Epithelial cell of esophagus (primary cell): ENCODE results near the gene BCS1L.

Experiments used
- DNase-seq: peaks from one replicate; pipeline ENCODE4 v3.0.0; 2010; ENCODE audit warnings: low read depth
- H3K4me3 ChIP-seq: 2 replicates; pipeline ENCODE4 v1.5.1; 2011; ENCODE audit warnings: mild to moderate bottlenecking, low read length, control low read depth
- TF ChIP-seq, protein P1 (sequence below): IDR thresholded peaks from 2 replicates; pipeline ENCODE4 v1.5.1; 2011; ENCODE audit warnings: low read depth, mild to moderate bottlenecking, low read length, control low read depth, inconsistent platforms; ENCODE audit not compliant: insufficient read depth; ENCODE audit errors: missing control alignments

Gene BCS1L

DNA sequence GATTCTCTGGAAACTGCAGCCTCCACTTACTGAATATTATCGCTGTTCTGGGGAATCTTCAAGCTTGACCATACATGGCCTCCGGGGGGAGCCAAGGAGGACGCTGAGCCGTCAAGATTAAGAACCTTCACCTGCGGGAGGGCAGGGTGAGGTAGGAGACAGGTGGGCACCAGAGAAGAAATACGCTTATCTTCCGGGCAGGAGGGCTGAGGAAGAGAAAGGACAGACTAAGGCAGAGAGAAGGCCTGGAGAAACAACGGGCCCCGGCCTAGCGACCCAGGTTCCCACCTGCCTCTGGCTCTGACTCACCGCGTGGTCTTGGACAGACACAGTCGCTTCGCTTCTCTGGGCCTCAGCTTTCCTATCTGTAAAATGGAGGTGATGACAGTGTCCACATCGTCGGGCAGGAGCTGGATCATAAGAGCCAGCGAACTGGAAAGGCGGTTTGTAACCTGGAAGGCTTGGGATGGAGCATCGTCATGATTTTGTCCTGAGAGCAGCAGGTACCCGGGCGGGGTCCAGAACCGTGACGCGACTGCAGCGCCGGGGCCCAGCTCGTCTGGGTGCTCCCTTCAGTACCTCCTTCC is 719 bp upstream of the BCS1L start:
- TF ChIP-seq, protein P1, sequence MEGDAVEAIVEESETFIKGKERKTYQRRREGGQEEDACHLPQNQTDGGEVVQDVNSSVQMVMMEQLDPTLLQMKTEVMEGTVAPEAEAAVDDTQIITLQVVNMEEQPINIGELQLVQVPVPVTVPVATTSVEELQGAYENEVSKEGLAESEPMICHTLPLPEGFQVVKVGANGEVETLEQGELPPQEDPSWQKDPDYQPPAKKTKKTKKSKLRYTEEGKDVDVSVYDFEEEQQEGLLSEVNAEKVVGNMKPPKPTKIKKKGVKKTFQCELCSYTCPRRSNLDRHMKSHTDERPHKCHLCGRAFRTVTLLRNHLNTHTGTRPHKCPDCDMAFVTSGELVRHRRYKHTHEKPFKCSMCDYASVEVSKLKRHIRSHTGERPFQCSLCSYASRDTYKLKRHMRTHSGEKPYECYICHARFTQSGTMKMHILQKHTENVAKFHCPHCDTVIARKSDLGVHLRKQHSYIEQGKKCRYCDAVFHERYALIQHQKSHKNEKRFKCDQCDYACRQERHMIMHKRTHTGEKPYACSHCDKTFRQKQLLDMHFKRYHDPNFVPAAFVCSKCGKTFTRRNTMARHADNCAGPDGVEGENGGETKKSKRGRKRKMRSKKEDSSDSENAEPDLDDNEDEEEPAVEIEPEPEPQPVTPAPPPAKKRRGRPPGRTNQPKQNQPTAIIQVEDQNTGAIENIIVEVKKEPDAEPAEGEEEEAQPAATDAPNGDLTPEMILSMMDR: peak; percentile 57
- DNase-seq: peak; percentile 76
- peak overlapping the region; percentile 94 for H3K4me3 ChIP-seq

DNA sequence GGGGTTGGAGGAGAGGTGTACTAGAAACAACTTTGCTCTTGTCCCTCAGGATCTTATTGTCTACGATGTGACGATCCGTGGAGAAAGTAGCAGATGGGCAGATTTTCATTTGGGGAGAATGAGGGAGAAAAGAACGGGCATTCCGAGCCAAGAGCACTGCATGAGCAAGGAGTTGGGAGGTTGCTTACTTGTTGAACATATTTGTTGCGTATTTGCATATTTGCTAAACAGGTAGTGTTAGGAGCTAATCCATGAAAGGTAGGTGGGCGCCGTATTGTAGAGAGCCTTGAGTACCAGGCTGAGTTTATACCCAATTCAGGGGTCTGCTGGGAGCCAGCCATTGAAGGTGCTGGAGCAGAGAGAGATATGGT is 490 bp downstream of the BCS1L start:
- peak; percentile 10 for DNase-seq
- H3K4me3 ChIP-seq: peak overlapping the region; percentile 94
- TF ChIP-seq, protein P1: no peak

DNA sequence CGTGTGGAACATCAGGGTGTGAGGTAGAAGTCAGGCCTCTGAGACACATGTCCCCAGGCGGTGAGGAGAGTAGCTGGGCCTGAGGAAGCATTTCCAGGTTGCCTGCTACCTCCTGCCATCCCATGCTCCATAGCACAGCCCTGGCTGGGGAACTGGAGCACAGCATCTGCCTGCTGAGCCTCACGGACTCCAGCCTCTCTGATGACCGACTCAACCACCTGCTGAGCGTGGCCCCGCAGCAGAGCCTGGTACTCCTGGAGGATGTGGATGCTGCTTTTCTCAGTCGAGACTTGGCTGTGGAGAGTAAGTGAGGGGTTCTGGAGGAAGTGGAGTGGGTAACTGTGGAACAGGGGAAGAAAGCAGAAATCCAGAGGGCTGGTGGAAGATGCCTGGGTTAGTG is 2.9 kb downstream of the BCS1L start:
- H3K4me3 ChIP-seq: no peak overlapping the region
- no peak for DNase-seq
- TF ChIP-seq, protein P1: no peak

DNA sequence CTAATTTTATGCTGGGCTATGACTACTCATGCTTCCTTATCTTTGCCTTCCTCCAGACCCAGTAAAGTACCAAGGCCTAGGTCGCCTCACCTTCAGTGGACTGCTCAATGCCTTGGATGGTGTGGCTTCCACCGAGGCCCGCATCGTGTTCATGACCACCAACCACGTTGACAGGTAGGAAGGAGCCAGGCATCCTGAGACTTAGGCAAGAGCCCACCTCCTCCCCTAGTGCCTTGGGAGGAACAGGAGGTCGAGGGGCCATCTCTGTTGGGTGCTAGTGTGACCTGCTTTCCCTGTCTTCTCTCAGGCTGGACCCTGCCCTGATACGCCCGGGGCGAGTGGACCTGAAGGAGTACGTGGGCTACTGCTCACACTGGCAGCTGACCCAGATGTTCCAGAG is 3.3 kb downstream of the BCS1L start:
- DNase-seq: no peak
- TF ChIP-seq, protein P1: no peak
- H3K4me3 ChIP-seq: no peak overlapping the region

DNA sequence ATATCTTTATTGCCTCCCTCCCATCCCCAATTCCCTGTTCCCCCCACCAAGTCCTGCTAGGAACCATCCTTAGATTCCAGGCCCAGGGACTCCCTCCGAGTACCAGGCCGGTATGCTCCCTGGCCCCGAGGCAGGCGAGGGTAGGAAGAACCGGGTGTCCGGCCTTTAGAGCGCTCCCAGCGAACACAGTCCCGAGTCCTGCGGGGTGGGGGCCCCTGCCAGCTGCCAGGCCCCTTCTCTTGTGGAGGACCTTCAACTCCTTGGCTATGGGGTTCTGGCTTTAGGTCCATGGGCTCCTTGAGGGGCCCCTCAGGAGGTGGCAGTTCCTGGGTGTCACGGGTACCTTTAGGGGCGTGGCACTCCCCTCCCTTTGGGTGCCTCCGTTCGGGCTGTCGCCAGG is 4.4 kb downstream of the BCS1L start:
- TF ChIP-seq, protein P1: no peak
- DNase-seq: no peak
- no peak overlapping the region for H3K4me3 ChIP-seq

DNA sequence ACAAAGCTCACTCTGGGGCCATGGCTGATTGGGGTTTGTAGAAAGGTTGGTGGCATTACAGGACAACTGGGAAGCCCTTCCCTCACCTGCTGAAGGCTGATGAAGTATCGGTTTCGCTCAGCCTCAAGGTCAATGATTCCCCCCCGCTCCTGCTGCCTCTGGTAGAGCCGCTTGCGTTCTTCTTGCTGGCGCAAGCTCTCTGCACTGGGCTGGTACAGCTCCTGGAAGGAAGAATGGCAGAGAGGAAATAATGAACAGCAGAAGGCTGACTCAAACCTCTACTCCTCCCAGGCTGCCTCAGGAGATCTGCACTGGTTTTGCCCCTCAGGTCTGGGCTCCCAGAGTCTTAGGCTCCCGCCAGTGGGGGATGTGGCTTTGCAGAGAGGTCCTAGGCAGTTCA is 5.2 kb downstream of the BCS1L start:
- no peak overlapping the region for H3K4me3 ChIP-seq
- DNase-seq: no peak
- TF ChIP-seq, protein P1: no peak

DNA sequence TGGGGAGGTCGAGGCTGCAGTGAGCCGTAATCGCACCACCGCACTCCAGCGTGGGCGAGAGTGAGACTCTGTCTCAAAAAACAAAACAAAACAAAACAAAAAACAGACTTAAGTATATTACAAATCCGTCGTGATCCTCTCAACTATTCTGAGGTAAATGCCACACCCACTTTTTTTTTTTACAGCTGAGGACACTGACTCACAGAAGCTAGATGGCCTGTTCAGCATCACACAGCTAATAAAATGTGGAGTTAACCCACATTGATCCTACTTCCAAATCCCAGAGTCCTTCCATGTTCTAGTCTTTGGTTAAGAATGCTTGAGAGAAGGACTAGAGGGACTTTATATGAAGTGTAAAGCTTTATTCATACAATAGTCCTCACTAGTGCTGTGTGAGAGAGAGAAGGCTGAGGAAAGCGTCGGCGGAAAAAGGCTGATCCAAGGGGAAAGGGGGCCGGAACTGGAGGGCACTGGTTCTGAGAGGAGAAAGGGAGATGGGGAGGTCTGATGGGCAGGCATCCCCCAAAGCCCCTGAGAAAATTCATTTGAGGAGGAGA is 11.7 kb downstream of the BCS1L start:
- DNase-seq: peak; percentile 71
- peak overlapping the region; percentile 95 for H3K4me3 ChIP-seq
- TF ChIP-seq, protein P1: no peak
